H9 (cell line): ENCODE measurements around the gene SMDT1. TPM values are rescaled to one million over a fixed set of nuclear protein-coding genes. Genes with fewer than 3 reads are reported as not detected.
"Not testable (repeated sequence)": the region's sequence is repeated elsewhere in the genome, so short reads cannot be mapped to it uniquely, and the experiment has no call there.

Source experiments
- DNase-seq: peaks from one replicate; pipeline ENCODE4 v3.0.0-alpha.2; 2017
- H2AFZ ChIP-seq: one replicate; pipeline ENCODE4 v1.6.1; 2013; ENCODE audit warnings: mild to moderate bottlenecking, low read length, control low read depth, moderate library complexity
- H2AK5ac ChIP-seq: 2 replicates; pipeline ENCODE4 v1.6.1; 2013; ENCODE audit warnings: low read length, control low read depth, mixed read lengths; ENCODE audit not compliant: insufficient read length
- H2BK120ac ChIP-seq: one replicate; pipeline ENCODE4 v1.6.1; 2013; ENCODE audit warnings: low read depth, mild to moderate bottlenecking, low read length, control low read depth, inconsistent platforms; ENCODE audit not compliant: poor library complexity, severe bottlenecking
- H2BK12ac ChIP-seq: 2 replicates; pipeline ENCODE4 v1.6.1; 2013; ENCODE audit warnings: low read length, control low read depth, mixed read lengths, low read depth; ENCODE audit not compliant: insufficient read length
- H2BK15ac ChIP-seq: 2 replicates; pipeline ENCODE4 v1.6.1; 2013; ENCODE audit warnings: low read depth, low read length, control low read depth
- H2BK20ac ChIP-seq: one replicate; pipeline ENCODE4 v1.6.1; 2013; ENCODE audit warnings: low read depth, mild to moderate bottlenecking, low read length, control low read depth, inconsistent platforms; ENCODE audit not compliant: poor library complexity, severe bottlenecking
- H2BK5ac ChIP-seq: 2 replicates; pipeline ENCODE4 v1.6.1; 2013; ENCODE audit warnings: low read length, control low read depth, mixed read lengths; ENCODE audit not compliant: insufficient read length
- H3K14ac ChIP-seq: 2 replicates; pipeline ENCODE4 v1.6.1; 2013; ENCODE audit warnings: low read length, control low read depth; ENCODE audit not compliant: insufficient read depth
- H3K18ac ChIP-seq: 2 replicates; pipeline ENCODE4 v1.6.1; 2013; ENCODE audit warnings: low read depth, mild to moderate bottlenecking, mixed read lengths, low read length, control low read depth; ENCODE audit not compliant: insufficient read length
- H3K23ac ChIP-seq: 2 replicates; pipeline ENCODE4 v1.6.1; 2013; ENCODE audit warnings: low read length, control low read depth, mixed read lengths, low read depth; ENCODE audit not compliant: insufficient read length
- H3K23me2 ChIP-seq: 2 replicates; pipeline ENCODE4 v1.6.1; 2013; ENCODE audit warnings: low read depth, mild to moderate bottlenecking, mixed read lengths, low read length, control low read depth; ENCODE audit not compliant: insufficient read length, poor library complexity, severe bottlenecking
- H3K27ac ChIP-seq: 2 replicates; pipeline ENCODE4 v1.5.1; 2013; ENCODE audit warnings: low read length, control low read depth, mixed read lengths, low read depth; ENCODE audit not compliant: insufficient read length
- H3K27me3 ChIP-seq: 2 replicates; pipeline ENCODE4 v1.6.1; 2013; ENCODE audit warnings: low read length, control low read depth, inconsistent platforms; ENCODE audit not compliant: insufficient read depth
- H3K4ac ChIP-seq: 2 replicates; pipeline ENCODE4 v1.6.1; 2013; ENCODE audit warnings: low read depth, mild to moderate bottlenecking, control low read depth, inconsistent platforms, low read length, moderate library complexity
- H3K4me1 ChIP-seq: 2 replicates; pipeline ENCODE4 v1.6.1; 2013; ENCODE audit warnings: low read length, control low read depth, inconsistent platforms; ENCODE audit not compliant: insufficient read depth
- H3K4me2 ChIP-seq: 2 replicates; pipeline ENCODE4 v1.6.1; 2013; ENCODE audit warnings: low read length, control low read depth, mixed read lengths; ENCODE audit not compliant: insufficient read length, insufficient read depth
- H3K56ac ChIP-seq: 2 replicates; pipeline ENCODE4 v1.6.1; 2013; ENCODE audit warnings: low read depth, mild to moderate bottlenecking, mixed read lengths, low read length, control low read depth; ENCODE audit not compliant: insufficient read length
- H3K79me1 ChIP-seq: 2 replicates; pipeline ENCODE4 v1.6.1; 2013; ENCODE audit warnings: low read depth, mild to moderate bottlenecking, moderate library complexity, low read length, control low read depth, inconsistent platforms; ENCODE audit not compliant: insufficient read depth, poor library complexity, severe bottlenecking
- H3K79me2 ChIP-seq: 2 replicates; pipeline ENCODE4 v1.6.1; 2013; ENCODE audit warnings: low read length, control low read depth, inconsistent platforms; ENCODE audit not compliant: insufficient read depth
- H3K9ac ChIP-seq: 2 replicates; pipeline ENCODE4 v1.6.1; 2013; ENCODE audit warnings: low read length, control low read depth, mixed read lengths; ENCODE audit not compliant: insufficient read length; ENCODE audit errors: extremely low read depth
- H3K9me3 ChIP-seq: one replicate; pipeline ENCODE4 v1.6.1; 2013; ENCODE audit warnings: low read depth, low read length, inconsistent platforms; ENCODE audit not compliant: control insufficient read depth
- H3T11ph ChIP-seq: one replicate; pipeline ENCODE4 v1.6.1; 2013; ENCODE audit warnings: mild to moderate bottlenecking, low read length, control low read depth, inconsistent platforms
- H4K20me1 ChIP-seq: one replicate; pipeline ENCODE4 v1.6.1; 2013; ENCODE audit not compliant: control insufficient read depth, insufficient read length, insufficient read depth
- H4K5ac ChIP-seq: 2 replicates; pipeline ENCODE4 v1.6.1; 2013; ENCODE audit warnings: low read depth, mild to moderate bottlenecking, mixed read lengths, low read length, control low read depth; ENCODE audit not compliant: insufficient read length
- H4K8ac ChIP-seq: replicated peaks from 2 replicates; pipeline ENCODE4 v1.6.1; 2013; ENCODE audit warnings: low read length, control low read depth, mixed read lengths, low read depth; ENCODE audit not compliant: insufficient read length
- H4K91ac ChIP-seq: 2 replicates; pipeline ENCODE4 v1.6.1; 2013; ENCODE audit warnings: low read depth, mild to moderate bottlenecking, moderate library complexity, mixed read lengths, low read length, control low read depth; ENCODE audit not compliant: insufficient read length
- H3K27ac Mint-ChIP-seq, 3 experiments: 2 replicates in 2 of 3; 3 replicates in 1 of 3; pipeline ENCODE4 v1.8.0; 2020 to 2021; ENCODE audit warnings: mixed read lengths in 3 of 3, mild to moderate bottlenecking in 1 of 3, moderate library complexity in 1 of 3
- H3K27me3 Mint-ChIP-seq: 2 replicates; pipeline ENCODE4 v1.8.0; 2021; ENCODE audit warnings: low read depth, mild to moderate bottlenecking, moderate library complexity, mixed read lengths
- H3K36me3 Mint-ChIP-seq, 3 experiments: 2 replicates in 2 of 3; 3 replicates in 1 of 3; pipeline ENCODE4 v1.8.0; 2020 to 2021; ENCODE audit warnings: low read depth in 3 of 3, mixed read lengths in 3 of 3; ENCODE audit not compliant: insufficient read depth in 1 of 3
- H3K4me1 Mint-ChIP-seq, 2 experiments: 2 replicates each; pipeline ENCODE4 v1.8.0; 2020; ENCODE audit warnings: mixed read lengths in 2 of 2
- H3K4me3 Mint-ChIP-seq, 2 experiments: 2 replicates in 1 of 2; 3 replicates in 1 of 2; pipeline ENCODE4 v1.8.0; 2020 to 2021; ENCODE audit warnings: mild to moderate bottlenecking in 2 of 2, mixed read lengths in 2 of 2, moderate library complexity in 1 of 2
- H3K9me3 Mint-ChIP-seq, 2 experiments: 2 replicates in 1 of 2; 3 replicates in 1 of 2; pipeline ENCODE4 v1.8.0; 2020; ENCODE audit warnings: mild to moderate bottlenecking in 2 of 2, mixed read lengths in 2 of 2, moderate library complexity in 1 of 2
- WGBS: extraction: QIAGEN DNeasy Blood & Tissue Kit; methylation state at CpG from one replicate; pipeline ENCODE4 v1.1.7; 2013; ENCODE audit warnings: missing lambda C conversion rate, low lambda C conversion rate, mixed read lengths; ENCODE audit not compliant: insufficient read length; ENCODE audit errors: extremely low coverage; 5-methylcytosine and 5-hydroxymethylcytosine counted together
- total RNA-seq: library from RNA; stranded (reverse); gene quantifications from 2 replicates; pipeline ENCODE4 v1.2.1, GENCODE V29; 2021

Gene SMDT1
- total RNA-seq, 1 experiment from 2014 or later, result 45.0 TPM

GRCh38 chr22:42128776-42129694 lies 49.5 kb downstream of the SMDT1 start:
- H3K9ac ChIP-seq, H4K5ac ChIP-seq: not testable (repeated sequence)
- WGBS, result no CpG with 5 or more reads among the region's 65 CpGs

GRCh38 chr22:42130182-42130581 lies 50.7 kb downstream of the SMDT1 start:
- H3K79me1 ChIP-seq, H3K4me3 Mint-ChIP-seq, H4K5ac ChIP-seq, H3K4me2 ChIP-seq, H3K27ac ChIP-seq, H4K91ac ChIP-seq, H4K8ac ChIP-seq, H2AK5ac ChIP-seq, H4K20me1 ChIP-seq, H3K27me3 ChIP-seq, H3K79me2 ChIP-seq, H3K27ac Mint-ChIP-seq, H3T11ph ChIP-seq, H3K23ac ChIP-seq, H3K14ac ChIP-seq, H3K9me3 ChIP-seq, DNase-seq, H3K4me1 ChIP-seq, H2BK5ac ChIP-seq, H3K4ac ChIP-seq, H2BK12ac ChIP-seq, H2BK20ac ChIP-seq, H2BK15ac ChIP-seq, H3K23me2 ChIP-seq, H3K9ac ChIP-seq, H2AFZ ChIP-seq, H3K9me3 Mint-ChIP-seq, H3K18ac ChIP-seq, H3K56ac ChIP-seq, H2BK120ac ChIP-seq, H3K4me1 Mint-ChIP-seq: not testable (repeated sequence)
- peaks cover 0 to 10% (median 3%) of the 10 kb centered on the region in 3 experiments; a peak in 5 of 7 replicates for H3K36me3 Mint-ChIP-seq
- H3K27me3 Mint-ChIP-seq, result peaks cover 35% of the 10 kb centered on the region
- whole genome bisulfite sequencing, result no CpG with 5 or more reads among the region's 7 CpGs

More at GRCh38 chr22:42128776-42129694, 49.5 kb downstream of the SMDT1 start:
- not testable (repeated sequence) for H3K23me2 ChIP-seq, H2BK20ac ChIP-seq, H3K14ac ChIP-seq, H3K27ac Mint-ChIP-seq, H3K4me1 Mint-ChIP-seq, H3K27ac ChIP-seq, H3K79me2 ChIP-seq, H3K56ac ChIP-seq, H3K4me2 ChIP-seq, H3K4me1 ChIP-seq, H3K36me3 Mint-ChIP-seq, H4K20me1 ChIP-seq, H3K4me3 Mint-ChIP-seq, H2BK120ac ChIP-seq, H4K91ac ChIP-seq, H2AK5ac ChIP-seq, H3K9me3 ChIP-seq, H4K8ac ChIP-seq, H2BK5ac ChIP-seq, H3K4ac ChIP-seq, H3T11ph ChIP-seq, H3K79me1 ChIP-seq, H2AFZ ChIP-seq, H2BK12ac ChIP-seq, H3K18ac ChIP-seq, H3K23ac ChIP-seq, H2BK15ac ChIP-seq, H3K27me3 ChIP-seq, H3K9me3 Mint-ChIP-seq
- peak; percentile 56 for DNase-seq
- peaks cover 28% of the 10 kb centered on the region for H3K27me3 Mint-ChIP-seq
